Sigmoid colon (tissue), 7 donors: Measurements from ENCODE around the gene KDR. TPM values are rescaled to one million over a fixed set of nuclear protein-coding genes. Genes with fewer than 3 reads are reported as not detected.

Experiments
- DNase-seq: peaks from one replicate; pipeline ENCODE4 v3.0.0-alpha.2; 2019
- H3K27ac ChIP-seq, 4 donors: fragments of 200-600 bp; sonication (generic); one replicate each; pipeline ENCODE4 v1.5.1; 2016 to 2019; ENCODE audit warnings: mild to moderate bottlenecking in 1 of 4
- H3K27me3 ChIP-seq, 3 donors: fragments of 200-600 bp; sonication (generic); one replicate each; pipeline ENCODE4 v1.5.1; 2019; ENCODE audit warnings: mild to moderate bottlenecking in 1 of 3
- H3K36me3 ChIP-seq, 4 donors: fragments of 200-600 bp; sonication (generic); one replicate each; pipeline ENCODE4 v1.5.1; 2016 to 2019
- H3K4me1 ChIP-seq, 4 donors: fragments of 200-600 bp; sonication (generic); one replicate each; pipeline ENCODE4 v1.5.1; 2017 to 2019
- H3K4me3 ChIP-seq, 4 donors: fragments of 200-600 bp; sonication (generic); one replicate each; pipeline ENCODE4 v1.5.1; 2017 to 2019; ENCODE audit warnings: mild to moderate bottlenecking in 2 of 4, moderate library complexity in 1 of 4
- H3K9me3 ChIP-seq, 4 donors: fragments of 200-600 bp in 3 of 4; sonication (generic) in 3 of 4; one replicate each; pipeline versions ENCODE4 v1.5.1 to v1.6.1; 2013 to 2019
- EP300 ChIP-seq, 4 donors: sonication (generic); formaldehyde crosslinking; IDR thresholded peaks; one replicate each; pipeline ENCODE4 v1.6.1; 2017; ENCODE audit warnings: antibody characterized with exemption in 4 of 4
- POLR2A ChIP-seq, 2 donors: fragments of 450-650 bp; IDR thresholded peaks; one replicate each; pipeline ENCODE4 v1.6.1; 2016; ENCODE audit warnings: antibody characterized with exemption in 2 of 2, mild to moderate bottlenecking in 2 of 2, moderate library complexity in 2 of 2
- POLR2AphosphoS5 ChIP-seq, 4 donors: sonication (generic); formaldehyde crosslinking; IDR thresholded peaks; one replicate each; pipeline ENCODE4 v1.6.1; 2017; ENCODE audit warnings: antibody characterized with exemption in 4 of 4
- WGBS, 2 donors: extraction: QIAGEN DNeasy Blood & Tissue Kit; methylation state at CpG; one replicate each; pipeline ENCODE4 v1.1.7; 2013; 5-methylcytosine and 5-hydroxymethylcytosine counted together
- intact Hi-C: fragments of 100-400 bp; cut with DNase I; formaldehyde crosslinking; loops from one replicate; pipeline ENCODE4 v1.15.1; 2023
- polyA plus RNA-seq, 3 donors: library from polyadenylated mRNA; stranded (reverse); fragments of 200-250 nt; gene quantifications; one replicate each; pipeline ENCODE4 v1.2.3, GENCODE V29; 2013
- total RNA-seq, 4 donors: library from RNA; depleted of rRNA; stranded (reverse); fragments of >200 nt; gene quantifications; one replicate each; pipeline ENCODE4 v1.1.0, GENCODE V29; 2016
- TF ChIP-seq, protein P1 (sequence below), 4 experiments: fragments of 450-650 bp in 3 of 4; fragments of 200-600 bp in 1 of 4; IDR thresholded peaks; one replicate each; pipeline ENCODE4 v1.5.1; 2016 to 2019; ENCODE audit warnings: antibody characterized with exemption in 4 of 4, mild to moderate bottlenecking in 3 of 4, moderate library complexity in 2 of 4
- donor health status: healthy with polysubstance abuse.
- donor health status: Bipolar disorder and iron deficiency.
- donor health status: healthy.

KDR gene
- total and polyA plus RNA-seq, 7 donors = 0.69 to 14.2 (median 9.9) TPM

DNA sequence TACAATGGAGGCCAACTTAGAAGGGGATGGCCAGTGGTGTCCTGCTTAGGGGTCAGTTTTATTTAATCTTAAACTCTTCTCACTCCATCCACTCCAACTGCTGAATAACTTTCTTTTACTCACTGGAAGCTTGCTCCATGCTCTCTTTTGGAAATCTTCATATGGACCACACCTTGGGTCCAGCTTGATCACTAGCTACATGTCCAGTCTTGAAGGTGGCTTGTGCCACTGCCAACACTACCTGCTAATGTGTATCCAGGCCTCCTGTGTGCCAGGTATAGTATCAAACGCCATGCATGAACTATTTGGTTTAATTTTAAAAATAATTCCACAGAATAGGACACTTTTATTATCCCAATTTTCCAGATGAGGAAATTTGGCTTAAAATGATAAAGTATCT, 37.0 kb upstream of the KDR start:
- intact Hi-C loops = no loop called here
- DNase-seq = no peak
- Histone ChIP-seq H3K36me3 (no peaks in the 10 kb centered on the region), H3K4me1 (no peaks in the 10 kb centered on the region), H3K4me3 (no peak overlapping the region), H3K27me3 (peaks cover 0 to 8% (median 4%) of the 10 kb centered on the region in 3 donors), H3K27ac (no peak overlapping the region), H3K9me3 (no peaks in the 10 kb centered on the region)
- TF ChIP-seq POLR2AphosphoS5 (IDR thresholded peaks at IDR 0.05) (no peak), EP300 (IDR thresholded peaks at IDR 0.05) (no peak)
- 72 to 84% methylated on average over 1 of the region's 1 CpG for WGBS, 2 donors

- Histone ChIP-seq H3K9me3 (no peaks in the 10 kb centered on the region), H3K4me3 (no peak overlapping the region), H3K4me1 (no peaks in the 10 kb centered on the region), H3K36me3 (no peaks in the 10 kb centered on the region), H3K27me3 (peaks cover 0 to 11% (median 6%) of the 10 kb centered on the region in 3 donors), H3K27ac (no peak overlapping the region)
- DNase-seq = no peak
- intact Hi-C loops = no loop called here
- no peak for TF ChIP-seq POLR2AphosphoS5 (IDR thresholded peaks at IDR 0.05)
- 74 to 86% methylated on average over 6 of the region's 6 CpGs for WGBS, 2 donors
Measured at GRCh38 chr4:55161739-55162138, 36.3 kb upstream of the KDR start.

- Histone ChIP-seq H3K4me1 (no peaks in the 10 kb centered on the region), H3K4me3 (no peak overlapping the region), H3K27ac (no peak overlapping the region), H3K27me3 (peaks cover 0 to 11% (median 6%) of the 10 kb centered on the region in 3 donors), H3K9me3 (no peaks in the 10 kb centered on the region), H3K36me3 (no peaks in the 10 kb centered on the region)
- no peak for DNase-seq
- intact Hi-C loops = no loop called here
- no peak for TF ChIP-seq POLR2AphosphoS5 (IDR thresholded peaks at IDR 0.05)
- TF ChIP-seq POLR2A (IDR thresholded peaks at IDR 0.05) = no peak
- TF ChIP-seq, protein P1, sequence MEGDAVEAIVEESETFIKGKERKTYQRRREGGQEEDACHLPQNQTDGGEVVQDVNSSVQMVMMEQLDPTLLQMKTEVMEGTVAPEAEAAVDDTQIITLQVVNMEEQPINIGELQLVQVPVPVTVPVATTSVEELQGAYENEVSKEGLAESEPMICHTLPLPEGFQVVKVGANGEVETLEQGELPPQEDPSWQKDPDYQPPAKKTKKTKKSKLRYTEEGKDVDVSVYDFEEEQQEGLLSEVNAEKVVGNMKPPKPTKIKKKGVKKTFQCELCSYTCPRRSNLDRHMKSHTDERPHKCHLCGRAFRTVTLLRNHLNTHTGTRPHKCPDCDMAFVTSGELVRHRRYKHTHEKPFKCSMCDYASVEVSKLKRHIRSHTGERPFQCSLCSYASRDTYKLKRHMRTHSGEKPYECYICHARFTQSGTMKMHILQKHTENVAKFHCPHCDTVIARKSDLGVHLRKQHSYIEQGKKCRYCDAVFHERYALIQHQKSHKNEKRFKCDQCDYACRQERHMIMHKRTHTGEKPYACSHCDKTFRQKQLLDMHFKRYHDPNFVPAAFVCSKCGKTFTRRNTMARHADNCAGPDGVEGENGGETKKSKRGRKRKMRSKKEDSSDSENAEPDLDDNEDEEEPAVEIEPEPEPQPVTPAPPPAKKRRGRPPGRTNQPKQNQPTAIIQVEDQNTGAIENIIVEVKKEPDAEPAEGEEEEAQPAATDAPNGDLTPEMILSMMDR (IDR thresholded peaks at IDR 0.05) = no peak
- no peak for TF ChIP-seq EP300 (IDR thresholded peaks at IDR 0.05)
- 21 to 64% methylated on average over 2 of the region's 2 CpGs for WGBS, 2 donors
Measured at GRCh38 chr4:55159851-55160250, 34.5 kb upstream of the KDR start.

DNA sequence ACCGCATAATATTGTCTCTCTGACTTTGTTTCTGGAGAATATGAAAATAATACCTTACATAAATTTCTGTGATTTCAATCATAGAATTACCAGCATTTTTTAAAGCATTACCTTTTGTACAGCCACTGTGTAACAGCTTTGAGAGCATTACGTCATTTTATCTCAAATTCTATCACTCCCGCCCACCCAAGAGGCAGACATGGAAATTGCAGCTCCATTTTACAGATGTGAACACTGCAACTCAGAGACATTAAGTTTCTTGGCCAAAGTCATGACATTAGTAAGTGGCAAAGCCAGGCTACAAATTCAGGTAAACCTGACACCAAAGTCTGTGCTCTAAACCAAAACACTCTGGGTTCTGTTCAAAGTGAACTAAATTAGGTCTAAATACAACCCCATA, 33.6 kb upstream of the KDR start:
- Histone ChIP-seq H3K27ac (no peak overlapping the region), H3K4me1 (no peaks in the 10 kb centered on the region), H3K27me3 (peaks cover 0 to 11% (median 6%) of the 10 kb centered on the region in 3 donors), H3K4me3 (no peak overlapping the region), H3K9me3 (no peaks in the 10 kb centered on the region), H3K36me3 (no peaks in the 10 kb centered on the region)
- TF ChIP-seq POLR2AphosphoS5 (IDR thresholded peaks at IDR 0.05) (no peak), POLR2A (IDR thresholded peaks at IDR 0.05) (no peak), EP300 (IDR thresholded peaks at IDR 0.05) (no peak)
- TF ChIP-seq, protein P1 (IDR thresholded peaks at IDR 0.05) = no peak
- intact Hi-C loops = no loop called here
- WGBS, 2 donors = 70 to 76% methylated on average over 3 of the region's 3 CpGs
- DNase-seq = no peak

DNA sequence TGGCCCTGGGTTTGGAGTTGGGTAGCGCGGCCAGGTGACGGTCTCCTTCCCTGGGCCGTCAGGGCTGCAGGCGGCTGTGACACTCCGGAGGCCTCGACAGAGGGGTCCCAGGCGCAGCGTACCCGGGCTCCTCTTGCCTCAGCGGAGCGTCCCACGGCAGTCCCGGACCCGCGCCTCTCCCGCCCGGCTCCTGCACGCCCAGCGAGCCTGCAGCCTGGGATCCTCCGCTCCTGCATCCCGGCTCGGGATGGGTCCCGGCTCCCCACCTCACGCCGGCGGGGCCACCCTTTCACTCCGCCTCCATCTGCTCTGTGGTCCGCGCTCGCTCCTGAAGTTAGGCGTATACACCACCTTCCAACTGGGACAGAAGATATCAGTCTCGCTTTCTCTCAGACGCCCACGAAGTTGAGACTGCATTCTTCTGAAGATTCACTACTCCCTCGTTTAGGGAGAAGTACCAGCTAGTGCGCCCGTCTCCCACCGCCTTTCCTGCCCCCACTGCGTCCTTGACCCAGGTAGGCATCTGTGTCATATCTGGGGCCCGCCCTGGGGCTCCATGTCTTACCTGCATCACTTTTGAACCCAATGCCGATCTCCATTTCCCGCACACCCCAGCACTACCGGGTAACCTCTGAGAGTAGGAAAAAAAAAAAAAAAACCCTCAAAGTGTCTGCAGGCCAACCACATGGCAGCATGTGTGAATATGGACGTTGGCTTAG, 32.3 kb upstream of the KDR start:
- H3K4me1 ChIP-seq = no peaks in the 10 kb centered on the region
- no peaks in the 10 kb centered on the region for H3K9me3 ChIP-seq
- 30 to 44% methylated on average over 45 of the region's 45 CpGs for WGBS, 2 donors
- no peak for DNase-seq
- TF ChIP-seq, protein P1 (IDR thresholded peaks at IDR 0.05) = no peak
- TF ChIP-seq POLR2A (IDR thresholded peaks at IDR 0.05) (no peak), EP300 (IDR thresholded peaks at IDR 0.05) (no peak), POLR2AphosphoS5 (IDR thresholded peaks at IDR 0.05) (no peak)
- intact Hi-C loops = no loop called here
- no peaks in the 10 kb centered on the region for H3K36me3 ChIP-seq
- H3K4me3 ChIP-seq = no peak overlapping the region
- H3K27me3 ChIP-seq = peaks cover 0 to 11% (median 6%) of the 10 kb centered on the region in 3 donors
- no peak overlapping the region for H3K27ac ChIP-seq

- WGBS, 2 donors = 85% methylated on average over 1 of the region's 1 CpG
- DNase-seq = no peak
- Histone ChIP-seq H3K27ac (no peak overlapping the region), H3K4me1 (no peaks in the 10 kb centered on the region), H3K36me3 (no peaks in the 10 kb centered on the region), H3K27me3 (peaks cover 0 to 11% (median 6%) of the 10 kb centered on the region in 3 donors), H3K4me3 (no peak overlapping the region), H3K9me3 (no peaks in the 10 kb centered on the region)
- intact Hi-C loops = no loop called here
- TF ChIP-seq POLR2A (IDR thresholded peaks at IDR 0.05) (no peak), POLR2AphosphoS5 (IDR thresholded peaks at IDR 0.05) (no peak), EP300 (IDR thresholded peaks at IDR 0.05) (no peak)
- TF ChIP-seq, protein P1 (IDR thresholded peaks at IDR 0.05) = no peak
Measured at GRCh38 chr4:55154933-55155332, 29.5 kb upstream of the KDR start.
